D721Med (cell line): ENCODE measurements around the gene FCHO1.

ENCODE experiments used
- DNase-seq: peaks from one replicate; pipeline ENCODE4 v3.0.0; 2011; ENCODE audit warnings: low spot score; ENCODE audit not compliant: insufficient read length
- FAIRE-seq: peaks from 2 replicates; lab custom pipeline; 2011; peaks lifted over from hg19 to GRCh38; lab: Jason Lieb, UNC
- TF ChIP-seq, protein P1 (sequence below): IDR thresholded peaks from 2 replicates; pipeline ENCODE4 v1.5.1; 2012; ENCODE audit warnings: mild to moderate bottlenecking, control low read depth; ENCODE audit not compliant: insufficient read depth; ENCODE audit errors: missing control alignments

Gene FCHO1

GRCh38 chr19:17784201-17785008 lies 33.1 kb downstream of the FCHO1 start:
- DNase-seq: peak; percentile 91
- TF ChIP-seq, protein P1, sequence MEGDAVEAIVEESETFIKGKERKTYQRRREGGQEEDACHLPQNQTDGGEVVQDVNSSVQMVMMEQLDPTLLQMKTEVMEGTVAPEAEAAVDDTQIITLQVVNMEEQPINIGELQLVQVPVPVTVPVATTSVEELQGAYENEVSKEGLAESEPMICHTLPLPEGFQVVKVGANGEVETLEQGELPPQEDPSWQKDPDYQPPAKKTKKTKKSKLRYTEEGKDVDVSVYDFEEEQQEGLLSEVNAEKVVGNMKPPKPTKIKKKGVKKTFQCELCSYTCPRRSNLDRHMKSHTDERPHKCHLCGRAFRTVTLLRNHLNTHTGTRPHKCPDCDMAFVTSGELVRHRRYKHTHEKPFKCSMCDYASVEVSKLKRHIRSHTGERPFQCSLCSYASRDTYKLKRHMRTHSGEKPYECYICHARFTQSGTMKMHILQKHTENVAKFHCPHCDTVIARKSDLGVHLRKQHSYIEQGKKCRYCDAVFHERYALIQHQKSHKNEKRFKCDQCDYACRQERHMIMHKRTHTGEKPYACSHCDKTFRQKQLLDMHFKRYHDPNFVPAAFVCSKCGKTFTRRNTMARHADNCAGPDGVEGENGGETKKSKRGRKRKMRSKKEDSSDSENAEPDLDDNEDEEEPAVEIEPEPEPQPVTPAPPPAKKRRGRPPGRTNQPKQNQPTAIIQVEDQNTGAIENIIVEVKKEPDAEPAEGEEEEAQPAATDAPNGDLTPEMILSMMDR: peak; percentile 63
- no peak for FAIRE-seq

DNA sequence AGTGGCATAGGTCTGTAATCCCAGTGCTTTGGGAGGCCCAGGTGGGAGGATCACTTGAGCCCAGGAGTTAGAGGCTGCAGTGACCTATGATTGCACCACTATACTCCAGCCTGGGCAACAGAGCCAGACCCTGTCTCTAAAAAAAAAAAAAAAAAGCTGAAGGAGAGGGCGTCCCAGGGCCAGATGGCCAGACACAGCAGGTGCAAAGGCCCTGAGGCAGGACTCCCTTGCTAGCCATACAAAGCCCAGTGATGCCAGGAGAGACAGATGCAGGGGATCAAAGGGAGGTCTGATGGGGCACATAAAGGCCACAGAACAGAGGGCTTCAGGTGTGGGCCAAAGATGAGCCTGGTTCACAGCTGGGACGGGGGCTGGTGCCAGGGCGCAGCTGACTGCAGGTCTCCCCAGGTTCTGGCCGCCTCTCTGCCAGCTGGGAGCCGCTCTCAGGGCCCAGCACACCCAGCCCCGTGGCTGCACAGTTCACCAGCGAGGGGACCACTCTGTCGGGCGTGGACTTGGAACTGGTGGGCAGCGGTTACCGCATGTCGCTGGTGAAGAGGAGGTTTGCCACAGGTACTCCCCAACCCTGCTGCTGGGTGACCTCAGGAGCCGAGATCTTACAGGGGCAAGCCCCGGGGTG lies 36.1 kb downstream of the FCHO1 start:
- FAIRE-seq: no peak

DNA sequence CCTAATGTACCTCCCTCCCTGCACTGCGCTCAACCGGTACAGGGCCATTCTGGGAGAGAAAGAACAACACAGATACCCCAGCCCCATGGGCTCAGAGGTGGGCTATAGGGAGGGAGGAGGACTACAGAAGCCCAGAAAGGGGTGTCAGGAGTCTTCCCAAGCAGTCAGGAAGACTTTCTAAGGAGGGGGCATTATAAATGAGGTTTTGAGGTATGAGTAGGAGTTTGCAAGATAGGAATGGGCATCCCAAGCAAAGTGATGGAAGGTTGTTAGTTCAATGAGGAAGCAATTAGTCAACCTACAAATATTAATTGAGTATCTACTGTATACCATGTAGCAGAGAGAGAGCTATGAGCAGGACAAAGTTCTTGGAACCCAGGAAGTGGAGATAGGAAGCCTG lies 37.4 kb downstream of the FCHO1 start:
- TF ChIP-seq, protein P1: no peak
- DNase-seq (no peak), FAIRE-seq (no peak)

More for the DNA sequence above, 36.1 kb downstream of the FCHO1 start:
- DNase-seq: no peak
- TF ChIP-seq, protein P1: no peak

DNA sequence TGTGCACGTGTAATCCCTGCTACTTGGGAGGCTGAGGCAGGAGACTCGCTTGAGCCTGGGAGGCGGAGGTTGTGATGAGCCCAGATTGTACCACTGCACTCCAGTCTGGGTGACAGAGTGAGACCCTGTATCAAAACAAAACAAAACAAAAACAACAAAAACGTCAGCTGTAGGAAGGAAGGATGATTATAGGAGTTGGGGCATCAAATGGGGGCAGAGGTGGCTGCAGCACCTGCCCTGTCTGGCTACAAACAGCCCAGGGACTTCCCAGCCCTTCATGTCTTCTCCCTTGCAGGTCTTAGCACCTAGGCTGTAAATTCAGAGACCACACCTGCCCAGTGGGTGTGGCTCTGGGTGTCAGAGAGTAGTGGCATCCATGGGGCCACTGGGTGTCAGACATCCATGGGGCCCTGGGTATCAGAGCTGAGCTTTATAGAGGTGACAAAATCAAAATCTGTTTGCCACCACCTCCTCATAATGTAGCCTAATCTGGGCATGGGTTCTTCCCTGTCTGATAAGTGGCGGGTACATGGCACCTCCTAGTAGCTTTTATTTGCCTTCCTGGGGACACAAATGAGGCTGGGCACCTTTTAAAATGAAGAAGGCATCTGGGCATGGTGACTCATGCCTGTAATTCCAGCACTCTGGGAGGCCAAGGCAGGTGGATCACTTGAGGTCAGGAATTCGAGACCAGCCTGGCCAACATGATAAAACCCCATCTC lies 38.9 kb downstream of the FCHO1 start:
- TF ChIP-seq, protein P1: no peak
- DNase-seq: no peak
- no peak for FAIRE-seq

DNA sequence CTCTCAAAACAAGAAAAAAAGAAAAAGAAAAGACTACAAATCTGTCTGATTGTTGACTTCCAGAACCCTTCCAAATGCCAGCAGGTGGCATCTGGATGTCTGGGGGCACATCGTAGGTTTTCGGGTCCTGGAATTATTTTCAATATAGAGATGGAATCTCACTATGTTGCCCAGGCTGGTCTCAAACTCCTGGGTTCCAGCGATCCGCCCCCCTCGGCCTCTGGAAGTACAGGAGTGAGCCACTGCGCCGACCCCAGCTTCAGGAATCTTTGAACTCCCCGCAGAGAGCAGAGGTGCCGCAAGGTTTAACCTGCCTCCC lies 43.1 kb downstream of the FCHO1 start:
- DNase-seq (no peak), FAIRE-seq (no peak)
- TF ChIP-seq, protein P1: no peak

DNA sequence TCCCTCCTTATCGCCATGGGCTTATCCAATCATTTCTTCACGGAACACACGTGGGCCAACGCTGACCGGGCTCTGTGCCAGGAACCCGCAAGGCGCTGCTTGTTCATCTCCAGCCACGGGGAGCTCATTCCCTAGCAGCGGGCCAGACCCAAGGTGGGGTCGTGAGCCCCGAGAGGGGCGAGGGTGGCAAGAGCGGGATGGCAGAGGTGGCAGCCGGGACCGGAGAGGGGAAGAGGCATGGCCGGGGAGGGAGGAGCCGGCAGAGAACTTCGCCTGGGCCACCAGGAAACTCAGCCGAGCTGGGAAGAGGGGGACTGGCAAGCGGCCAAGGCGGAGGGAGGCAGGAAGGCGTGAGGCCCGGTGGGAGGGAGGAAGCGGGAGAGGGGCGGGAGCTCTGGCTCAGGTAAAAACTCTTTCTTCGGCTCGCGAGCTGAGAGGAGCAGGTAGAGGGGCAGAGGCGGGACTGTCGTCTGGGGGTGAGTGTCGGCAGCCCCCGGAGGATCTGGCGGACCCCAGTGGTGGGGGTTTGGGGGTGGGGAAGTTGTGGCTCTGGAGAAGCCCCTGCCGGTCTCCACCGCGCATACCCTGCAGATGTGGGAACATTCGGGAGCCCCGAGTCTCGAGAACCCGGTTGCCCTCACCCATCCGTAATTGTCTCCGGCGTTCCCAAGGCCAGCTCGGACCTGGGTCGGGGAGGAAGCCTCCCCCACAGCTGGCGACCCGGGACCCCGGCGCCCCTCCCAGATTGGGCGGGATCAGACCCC lies 43.6 kb downstream of the FCHO1 start, which contains the start of gene B3GNT3:
Gene B3GNT3, plus strand, starts transcription at position 408 of the 764 bp plus-strand sequence. CDS start 12,670 bp downstream, outside the sequence.
- TF ChIP-seq, protein P1: no peak
- FAIRE-seq (no peak), DNase-seq (no peak)
